Neural progenitor cell (in vitro differentiated cells): Measurements from ENCODE around the gene PPIB. TPM values are rescaled to one million over a fixed set of nuclear protein-coding genes. Genes with fewer than 3 reads are reported as not detected.

Experiments used
- DNase-seq: peaks from one replicate; pipeline ENCODE4 v3.0.0-alpha.2; 2016; ENCODE audit warnings: low spot score
- H2AFZ ChIP-seq: fragments of 200-600 bp; sonication (generic); replicated peaks from 2 replicates; pipeline ENCODE4 v1.6.1; 2016; ENCODE audit warnings: antibody characterized with exemption
- H3F3A ChIP-seq: fragments of 200-600 bp; sonication (generic); 2 replicates; pipeline ENCODE4 v1.6.1; 2016; ENCODE audit warnings: antibody characterized with exemption, low read depth
- H3K27ac ChIP-seq: fragments of 200-600 bp; sonication (generic); 2 replicates; pipeline ENCODE4 v1.5.1; 2016; ENCODE audit warnings: mild to moderate bottlenecking
- H3K27me3 ChIP-seq: fragments of 200-600 bp; sonication (generic); 2 replicates; pipeline ENCODE4 v1.6.1; 2016; ENCODE audit warnings: mild to moderate bottlenecking, moderate library complexity
- H3K36me3 ChIP-seq: fragments of 200-600 bp; sonication (generic); 2 replicates; pipeline ENCODE4 v1.5.1; 2016
- H3K4me1 ChIP-seq: fragments of 200-600 bp; sonication (generic); 2 replicates; pipeline ENCODE4 v1.6.1; 2016; ENCODE audit warnings: mixed run types
- H3K4me2 ChIP-seq: fragments of 200-600 bp; sonication (generic); 2 replicates; pipeline ENCODE4 v1.6.1; 2016
- H3K4me3 ChIP-seq: fragments of 200-600 bp; sonication (generic); 2 replicates; pipeline ENCODE4 v1.5.1; 2016
- H3K79me2 ChIP-seq: fragments of 200-600 bp; sonication (generic); 2 replicates; pipeline ENCODE4 v1.6.1; 2016; ENCODE audit warnings: low read depth
- H3K9ac ChIP-seq: fragments of 200-600 bp; sonication (generic); 2 replicates; pipeline ENCODE4 v1.6.1; 2016
- H3K9me3 ChIP-seq: fragments of 200-600 bp; sonication (generic); 2 replicates; pipeline ENCODE4 v1.5.1; 2016; ENCODE audit warnings: low read depth
- H4K20me1 ChIP-seq: fragments of 200-600 bp; sonication (generic); 2 replicates; pipeline ENCODE4 v1.6.1; 2016; ENCODE audit warnings: low read depth
- H3K27ac Mint-ChIP-seq: 3 replicates; pipeline ENCODE4 v1.8.0; 2021; ENCODE audit warnings: mixed read lengths
- H3K27me3 Mint-ChIP-seq: 2 replicates; pipeline ENCODE4 v1.8.0; 2022; ENCODE audit warnings: low read depth, mild to moderate bottlenecking, inconsistent platforms, moderate library complexity, mixed read lengths; ENCODE audit not compliant: insufficient read depth
- H3K36me3 Mint-ChIP-seq: 3 replicates; pipeline ENCODE4 v1.8.0; 2021; ENCODE audit warnings: mixed read lengths
- H3K4me1 Mint-ChIP-seq: 3 replicates; pipeline ENCODE4 v1.8.0; 2021; ENCODE audit warnings: mixed read lengths
- H3K4me3 Mint-ChIP-seq: 3 replicates; pipeline ENCODE4 v1.8.0; 2021; ENCODE audit warnings: mild to moderate bottlenecking, moderate library complexity, mixed read lengths
- H3K9me3 Mint-ChIP-seq: 3 replicates; pipeline ENCODE4 v1.8.0; 2020; ENCODE audit warnings: mixed read lengths
- EZH2 ChIP-seq: fragments of 200-600 bp; sonication (generic); IDR thresholded peaks from 2 replicates; pipeline ENCODE4 v1.6.1; 2017; ENCODE audit warnings: antibody characterized with exemption, mild to moderate bottlenecking, moderate library complexity
- EZH2phosphoT487 ChIP-seq: fragments of 200-600 bp; sonication (generic); IDR thresholded peaks from 2 replicates; pipeline ENCODE4 v1.6.1; 2017; ENCODE audit warnings: antibody characterized with exemption
- total RNA-seq: library from RNA; depleted of rRNA; stranded (reverse); fragments of >200 nt; gene quantifications from 2 replicates; pipeline ENCODE4 v1.2.3, GENCODE V29; 2015; ENCODE audit warnings: low replicate concordance
- TF ChIP-seq, protein P1 (sequence below): fragments of 200-600 bp; sonication (generic); IDR thresholded peaks from 2 replicates; pipeline ENCODE4 v1.5.1; 2017; ENCODE audit warnings: antibody characterized with exemption, mild to moderate bottlenecking

Gene PPIB
- total RNA-seq, 1 donor from 2014 or later = 109 TPM

DNA sequence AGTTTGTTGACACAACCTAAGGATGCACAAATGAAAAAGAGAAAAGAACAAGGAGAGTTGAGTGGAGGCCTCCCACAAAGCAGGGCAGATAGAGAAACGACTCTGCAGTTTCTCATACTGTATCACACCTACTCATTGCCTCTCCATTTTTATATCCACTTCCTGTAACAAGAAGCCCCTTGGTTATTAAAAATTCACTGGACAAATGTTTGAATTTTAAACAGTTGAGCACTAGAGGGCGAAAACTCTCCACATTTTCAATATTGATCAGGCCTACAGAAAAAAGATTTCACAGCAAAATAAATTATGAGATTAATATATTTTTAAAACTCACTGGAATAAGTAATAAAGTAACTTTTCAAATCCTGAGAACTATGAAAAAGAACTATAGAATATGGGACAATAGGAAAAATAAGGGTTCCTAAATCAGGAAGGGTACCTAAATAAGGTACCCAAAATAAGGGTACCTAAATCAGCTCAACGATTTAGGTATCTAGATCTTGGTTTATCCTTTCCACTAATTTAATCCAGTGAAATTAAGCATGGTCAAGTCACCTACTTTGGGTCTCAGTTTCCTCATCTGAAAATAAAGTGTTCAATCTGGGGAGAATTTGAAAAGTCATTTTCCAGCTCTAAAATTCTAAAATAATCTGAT is 47.0 kb upstream of the PPIB start:
- Histone ChIP-seq H4K20me1 (no peaks in the 10 kb centered on the region), H3K27me3 (no peaks in the 10 kb centered on the region), H3K4me2 (no peak overlapping the region), H3K9ac (no peak overlapping the region), H2AFZ (no peak overlapping the region), H3K36me3 (no peaks in the 10 kb centered on the region), H3F3A (peaks cover 4% of the 10 kb centered on the region), H3K79me2 (no peaks in the 10 kb centered on the region), H3K4me3 (no peak overlapping the region), H3K4me1 (no peaks in the 10 kb centered on the region), H3K27ac (no peak overlapping the region), H3K9me3 (no peaks in the 10 kb centered on the region)
- peaks cover 4% of the 10 kb centered on the region for H3K36me3 Mint-ChIP-seq
- H3K4me1 Mint-ChIP-seq = no peaks in the 10 kb centered on the region
- H3K4me3 Mint-ChIP-seq = no peak overlapping the region
- H3K27ac Mint-ChIP-seq = no peak overlapping the region
- no peak for DNase-seq
- TF ChIP-seq, protein P1, sequence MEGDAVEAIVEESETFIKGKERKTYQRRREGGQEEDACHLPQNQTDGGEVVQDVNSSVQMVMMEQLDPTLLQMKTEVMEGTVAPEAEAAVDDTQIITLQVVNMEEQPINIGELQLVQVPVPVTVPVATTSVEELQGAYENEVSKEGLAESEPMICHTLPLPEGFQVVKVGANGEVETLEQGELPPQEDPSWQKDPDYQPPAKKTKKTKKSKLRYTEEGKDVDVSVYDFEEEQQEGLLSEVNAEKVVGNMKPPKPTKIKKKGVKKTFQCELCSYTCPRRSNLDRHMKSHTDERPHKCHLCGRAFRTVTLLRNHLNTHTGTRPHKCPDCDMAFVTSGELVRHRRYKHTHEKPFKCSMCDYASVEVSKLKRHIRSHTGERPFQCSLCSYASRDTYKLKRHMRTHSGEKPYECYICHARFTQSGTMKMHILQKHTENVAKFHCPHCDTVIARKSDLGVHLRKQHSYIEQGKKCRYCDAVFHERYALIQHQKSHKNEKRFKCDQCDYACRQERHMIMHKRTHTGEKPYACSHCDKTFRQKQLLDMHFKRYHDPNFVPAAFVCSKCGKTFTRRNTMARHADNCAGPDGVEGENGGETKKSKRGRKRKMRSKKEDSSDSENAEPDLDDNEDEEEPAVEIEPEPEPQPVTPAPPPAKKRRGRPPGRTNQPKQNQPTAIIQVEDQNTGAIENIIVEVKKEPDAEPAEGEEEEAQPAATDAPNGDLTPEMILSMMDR = peak; percentile 54
- TF ChIP-seq EZH2 (no peak), EZH2phosphoT487 (no peak)
- H3K27me3 Mint-ChIP-seq = no peaks in the 10 kb centered on the region
- no peaks in the 10 kb centered on the region for H3K9me3 Mint-ChIP-seq

DNA sequence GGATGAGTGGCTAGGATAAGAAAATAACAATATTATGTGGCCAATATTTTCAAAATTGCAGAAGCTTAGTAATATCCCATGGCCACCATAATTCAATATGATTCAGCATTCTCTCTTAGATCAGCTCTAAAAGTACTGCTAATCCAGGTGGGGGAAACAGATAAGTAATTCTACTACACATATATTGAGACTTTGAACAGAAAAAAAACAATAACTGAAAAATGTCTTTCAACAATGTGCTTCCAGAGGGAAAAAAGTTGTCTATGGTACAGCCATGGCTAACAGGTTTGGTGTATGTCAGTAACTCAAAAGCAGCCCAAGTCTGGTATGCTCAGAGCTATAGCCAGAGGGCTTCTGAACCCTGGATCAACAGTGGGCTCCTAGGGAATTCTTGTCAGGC is 42.4 kb upstream of the PPIB start:
- no peaks in the 10 kb centered on the region for H3K4me1 Mint-ChIP-seq
- H3K27ac Mint-ChIP-seq = no peak overlapping the region

GRCh38 chr15:64197425-64197824 is 34.6 kb upstream of the PPIB start:
- Histone ChIP-seq H3K4me2 (no peak overlapping the region), H3K36me3 (peaks cover 3% of the 10 kb centered on the region), H2AFZ (no peak overlapping the region), H3K79me2 (no peaks in the 10 kb centered on the region), H3K27ac (no peak overlapping the region), H4K20me1 (peaks cover under 1% of the 10 kb centered on the region), H3K9me3 (no peaks in the 10 kb centered on the region), H3K4me3 (no peak overlapping the region), H3K27me3 (no peaks in the 10 kb centered on the region), H3K9ac (no peak overlapping the region), H3F3A (peaks cover 9% of the 10 kb centered on the region), H3K4me1 (peaks cover 6% of the 10 kb centered on the region)
- H3K4me1 Mint-ChIP-seq = peaks cover 3% of the 10 kb centered on the region
- TF ChIP-seq EZH2 = no peak
- TF ChIP-seq, protein P1 = no peak
- TF ChIP-seq EZH2phosphoT487 = no peak
- no peaks in the 10 kb centered on the region for H3K27me3 Mint-ChIP-seq
- H3K4me3 Mint-ChIP-seq = no peak overlapping the region
- H3K9me3 Mint-ChIP-seq = no peaks in the 10 kb centered on the region
- no peak for DNase-seq
- H3K36me3 Mint-ChIP-seq = peaks cover 3% of the 10 kb centered on the region
- no peak overlapping the region for H3K27ac Mint-ChIP-seq

More for the DNA sequence above, 42.4 kb upstream of the PPIB start:
- Histone ChIP-seq H2AFZ (no peak overlapping the region), H3K9ac (no peak overlapping the region), H3K9me3 (no peaks in the 10 kb centered on the region), H4K20me1 (no peaks in the 10 kb centered on the region), H3F3A (peaks cover 3% of the 10 kb centered on the region), H3K36me3 (no peaks in the 10 kb centered on the region), H3K79me2 (no peaks in the 10 kb centered on the region), H3K4me3 (no peak overlapping the region), H3K27ac (no peak overlapping the region), H3K27me3 (no peaks in the 10 kb centered on the region), H3K4me1 (no peaks in the 10 kb centered on the region), H3K4me2 (no peak overlapping the region)
- Mint-ChIP-seq H3K36me3 (peaks cover 3% of the 10 kb centered on the region), H3K9me3 (no peaks in the 10 kb centered on the region), H3K27me3 (no peaks in the 10 kb centered on the region), H3K4me3 (no peak overlapping the region)
- TF ChIP-seq, protein P1 = no peak
- no peak for TF ChIP-seq EZH2phosphoT487
- TF ChIP-seq EZH2 = no peak
- DNase-seq = no peak
